HEK293 (cell line): Measurements from ENCODE around the gene LY86.

Experiments used
- CTCF ChIA-PET: fragments of 350-600 bp; formaldehyde crosslinking; extraction: SDS; loops from one replicate; lab custom pipeline; 2021; ENCODE audit warnings: antibody characterized with exemption; lab: Yijun Ruan, JAX
- POLR2A ChIA-PET: fragments of 300-600 bp; formaldehyde crosslinking; extraction: SDS; loops from one replicate; lab custom pipeline; 2020; ENCODE audit warnings: antibody characterized with exemption, inconsistent platforms; lab: Yijun Ruan, JAX
- H3K27ac ChIP-seq: fragments of 200-500 bp; sonication (Bioruptor generic); 2 replicates; pipeline ENCODE4 v1.5.1; 2014; ENCODE audit warnings: low read depth, low read length, control low read depth, inconsistent platforms; ENCODE audit errors: extremely low read depth
- H3K36me3 ChIP-seq, 2 experiments: fragments of 200-500 bp in 1 of 2; sonication (Bioruptor generic) in 1 of 2; 1 replicate in 1 of 2; 2 replicates in 1 of 2; pipeline ENCODE4 v1.5.1; 2014 to 2017; ENCODE audit warnings: inconsistent platforms in 2 of 2, low read length in 2 of 2; ENCODE audit not compliant: control insufficient read depth in 2 of 2, insufficient read depth in 1 of 2
- H3K4me1 ChIP-seq: fragments of 200-500 bp; sonication (Bioruptor generic); 2 replicates; pipeline ENCODE4 v1.5.1; 2014; ENCODE audit warnings: mild to moderate bottlenecking, low read length, inconsistent platforms; ENCODE audit not compliant: control insufficient read depth, insufficient read depth
- H3K4me3 ChIP-seq: 2 replicates; pipeline ENCODE4 v1.5.1; 2011; ENCODE audit warnings: low read depth, mild to moderate bottlenecking, control low read depth, low read length, moderate library complexity
- H3K9me3 ChIP-seq: fragments of 200-500 bp; sonication (Bioruptor generic); 2 replicates; pipeline ENCODE4 v1.5.1; 2014; ENCODE audit warnings: low read depth, low read length, inconsistent platforms; ENCODE audit not compliant: control insufficient read depth, insufficient read depth
- SALL2 ChIP-seq: fragments of 450-650 bp; formaldehyde crosslinking; IDR thresholded peaks from 2 replicates; pipeline ENCODE4 v1.5.0; 2017; ENCODE audit warnings: missing biosample characterization, mild to moderate bottlenecking, missing genetic modification characterization, borderline replicate concordance
- SP7 ChIP-seq: fragments of 450-650 bp; formaldehyde crosslinking; IDR thresholded peaks from 2 replicates; pipeline ENCODE4 v1.5.1; 2016; ENCODE audit warnings: missing biosample characterization, missing genetic modification characterization
- ZBTB17 ChIP-seq: fragments of 450-650 bp; formaldehyde crosslinking; IDR thresholded peaks from 2 replicates; pipeline ENCODE4 v1.5.1; 2016; ENCODE audit warnings: missing biosample characterization, missing genetic modification characterization
- ZBTB21 ChIP-seq: fragments of 450-650 bp; formaldehyde crosslinking; IDR thresholded peaks from 2 replicates; pipeline ENCODE4 v1.5.1; 2017; ENCODE audit warnings: missing biosample characterization, missing genetic modification characterization
- ZFP37 ChIP-seq: fragments of 450-650 bp; formaldehyde crosslinking; IDR thresholded peaks from 2 replicates; pipeline ENCODE4 v1.5.1; 2016; ENCODE audit warnings: missing biosample characterization, missing genetic modification characterization
- ZFP41 ChIP-seq: fragments of 450-650 bp; formaldehyde crosslinking; IDR thresholded peaks from 2 replicates; pipeline ENCODE4 v1.5.1; 2016; ENCODE audit warnings: missing biosample characterization, missing genetic modification characterization, borderline replicate concordance
- ZNF335 ChIP-seq: fragments of 450-650 bp; formaldehyde crosslinking; conservative IDR thresholded peaks from 2 replicates; pipeline ENCODE4 v1.5.1; 2016; ENCODE audit warnings: missing biosample characterization, missing genetic modification characterization
- ZNF629 ChIP-seq: fragments of 450-650 bp; formaldehyde crosslinking; IDR thresholded peaks from 2 replicates; pipeline ENCODE4 v1.5.1; 2017; ENCODE audit warnings: missing biosample characterization, missing genetic modification characterization
- ZNF747 ChIP-seq: fragments of 450-650 bp; formaldehyde crosslinking; IDR thresholded peaks from 2 replicates; pipeline ENCODE4 v1.5.1; 2016; ENCODE audit warnings: missing biosample characterization, missing genetic modification characterization
- TF ChIP-seq, protein P1 (sequence below): fragments of 450-650 bp; formaldehyde crosslinking; IDR thresholded peaks from 2 replicates; pipeline ENCODE4 v1.5.1; 2017; ENCODE audit warnings: missing biosample characterization, missing genetic modification characterization
- TF ChIP-seq, protein P2 (sequence below): fragments of 450-650 bp; formaldehyde crosslinking; IDR thresholded peaks from 2 replicates; pipeline ENCODE4 v1.5.1; 2017; ENCODE audit warnings: missing biosample characterization, mild to moderate bottlenecking, missing genetic modification characterization, moderate library complexity
- TF ChIP-seq, protein P3 (sequence below): fragments of 450-650 bp; formaldehyde crosslinking; IDR thresholded peaks from 2 replicates; pipeline ENCODE4 v1.5.1; 2017; ENCODE audit warnings: missing biosample characterization, missing genetic modification characterization
- TF ChIP-seq, protein P4 (sequence below): IDR thresholded peaks from 2 replicates; pipeline ENCODE4 v1.6.1; 2011; ENCODE audit warnings: mild to moderate bottlenecking, low read depth, low read length, borderline replicate concordance

The LY86 gene

DNA sequence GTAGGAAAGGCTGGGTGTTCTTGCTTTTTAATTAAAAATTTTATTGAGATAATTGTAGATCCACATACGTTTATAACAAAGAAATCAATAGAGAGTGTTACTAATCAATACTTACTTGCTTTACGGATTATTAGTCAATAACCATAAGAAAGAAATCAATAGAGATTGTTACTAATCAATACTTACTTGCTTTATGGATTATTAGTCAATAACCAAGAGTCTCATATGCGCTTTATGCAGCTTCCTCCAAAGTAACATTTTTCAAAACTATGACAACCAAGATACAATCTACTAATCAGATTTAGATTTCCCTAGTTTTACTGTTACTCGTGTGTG, 31.0 kb upstream of the LY86 start:
- CTCF ChIA-PET = interaction anchor here (0.6 to 6.3 kb wide), 17 partner anchors 10 to 631 kb away, joined by 3 to 48 read pairs (median 3); no protein-coding TSS in a partner anchor
- no peak overlapping the region for H3K4me3 ChIP-seq

DNA sequence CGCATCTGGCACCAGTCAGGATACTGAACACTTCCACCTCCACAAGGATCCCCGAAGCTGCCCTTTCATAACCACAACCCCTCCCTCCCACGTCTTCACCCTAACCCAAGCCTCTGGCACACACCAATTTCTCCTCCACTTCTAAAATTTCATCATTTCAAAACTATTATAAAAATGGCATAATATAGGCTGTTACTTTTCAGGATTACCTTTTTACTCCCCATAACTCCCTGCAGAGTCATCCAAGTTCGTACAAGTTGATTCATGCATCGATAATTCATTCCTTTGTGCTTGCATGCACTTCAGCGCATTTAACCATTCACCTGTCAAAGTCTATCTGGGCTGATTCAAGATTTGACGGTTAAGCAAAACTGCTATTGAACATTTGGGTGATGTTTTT, 30.6 kb upstream of the LY86 start:
- CTCF ChIA-PET = interaction anchor here (0.8 to 6.3 kb wide), 8 partner anchors 11 to 501 kb away, joined by 3 to 48 read pairs (median 4); no protein-coding TSS in a partner anchor
- Histone ChIP-seq H3K9me3 (no peaks in the 10 kb centered on the region), H3K27ac (no peak overlapping the region), H3K4me1 (no peaks in the 10 kb centered on the region), H3K36me3 (no peaks in the 10 kb centered on the region), H3K4me3 (no peak overlapping the region)
- TF ChIP-seq, protein P1, sequence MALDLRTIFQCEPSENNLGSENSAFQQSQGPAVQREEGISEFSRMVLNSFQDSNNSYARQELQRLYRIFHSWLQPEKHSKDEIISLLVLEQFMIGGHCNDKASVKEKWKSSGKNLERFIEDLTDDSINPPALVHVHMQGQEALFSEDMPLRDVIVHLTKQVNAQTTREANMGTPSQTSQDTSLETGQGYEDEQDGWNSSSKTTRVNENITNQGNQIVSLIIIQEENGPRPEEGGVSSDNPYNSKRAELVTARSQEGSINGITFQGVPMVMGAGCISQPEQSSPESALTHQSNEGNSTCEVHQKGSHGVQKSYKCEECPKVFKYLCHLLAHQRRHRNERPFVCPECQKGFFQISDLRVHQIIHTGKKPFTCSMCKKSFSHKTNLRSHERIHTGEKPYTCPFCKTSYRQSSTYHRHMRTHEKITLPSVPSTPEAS (tag by site-specific recombination) = no peak
- no peak for TF ChIP-seq SP7 (tag by site-specific recombination)
- TF ChIP-seq ZBTB17 (tag by site-specific recombination) = no peak
- TF ChIP-seq SALL2 (tag by site-specific recombination) = no peak
- no peak for TF ChIP-seq ZBTB21
- POLR2A ChIA-PET = no interaction called here

More for the DNA sequence above, 31.0 kb upstream of the LY86 start:
- TF ChIP-seq, protein P2, sequence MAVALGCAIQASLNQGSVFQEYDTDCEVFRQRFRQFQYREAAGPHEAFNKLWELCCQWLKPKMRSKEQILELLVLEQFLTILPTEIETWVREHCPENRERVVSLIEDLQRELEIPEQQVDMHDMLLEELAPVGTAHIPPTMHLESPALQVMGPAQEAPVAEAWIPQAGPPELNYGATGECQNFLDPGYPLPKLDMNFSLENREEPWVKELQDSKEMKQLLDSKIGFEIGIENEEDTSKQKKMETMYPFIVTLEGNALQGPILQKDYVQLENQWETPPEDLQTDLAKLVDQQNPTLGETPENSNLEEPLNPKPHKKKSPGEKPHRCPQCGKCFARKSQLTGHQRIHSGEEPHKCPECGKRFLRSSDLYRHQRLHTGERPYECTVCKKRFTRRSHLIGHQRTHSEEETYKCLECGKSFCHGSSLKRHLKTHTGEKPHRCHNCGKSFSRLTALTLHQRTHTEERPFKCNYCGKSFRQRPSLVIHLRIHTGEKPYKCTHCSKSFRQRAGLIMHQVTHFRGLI = no peak
- TF ChIP-seq, protein P3, sequence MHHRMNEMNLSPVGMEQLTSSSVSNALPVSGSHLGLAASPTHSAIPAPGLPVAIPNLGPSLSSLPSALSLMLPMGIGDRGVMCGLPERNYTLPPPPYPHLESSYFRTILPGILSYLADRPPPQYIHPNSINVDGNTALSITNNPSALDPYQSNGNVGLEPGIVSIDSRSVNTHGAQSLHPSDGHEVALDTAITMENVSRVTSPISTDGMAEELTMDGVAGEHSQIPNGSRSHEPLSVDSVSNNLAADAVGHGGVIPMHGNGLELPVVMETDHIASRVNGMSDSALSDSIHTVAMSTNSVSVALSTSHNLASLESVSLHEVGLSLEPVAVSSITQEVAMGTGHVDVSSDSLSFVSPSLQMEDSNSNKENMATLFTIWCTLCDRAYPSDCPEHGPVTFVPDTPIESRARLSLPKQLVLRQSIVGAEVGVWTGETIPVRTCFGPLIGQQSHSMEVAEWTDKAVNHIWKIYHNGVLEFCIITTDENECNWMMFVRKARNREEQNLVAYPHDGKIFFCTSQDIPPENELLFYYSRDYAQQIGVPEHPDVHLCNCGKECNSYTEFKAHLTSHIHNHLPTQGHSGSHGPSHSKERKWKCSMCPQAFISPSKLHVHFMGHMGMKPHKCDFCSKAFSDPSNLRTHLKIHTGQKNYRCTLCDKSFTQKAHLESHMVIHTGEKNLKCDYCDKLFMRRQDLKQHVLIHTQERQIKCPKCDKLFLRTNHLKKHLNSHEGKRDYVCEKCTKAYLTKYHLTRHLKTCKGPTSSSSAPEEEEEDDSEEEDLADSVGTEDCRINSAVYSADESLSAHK (tag by site-specific recombination) = no peak
- TF ChIP-seq ZNF747 (tag by site-specific recombination) (no peak), ZFP37 (tag by site-specific recombination) (no peak)
- POLR2A ChIA-PET = no interaction called here
- Histone ChIP-seq H3K27ac (no peak overlapping the region), H3K36me3 (no peaks in the 10 kb centered on the region), H3K9me3 (no peaks in the 10 kb centered on the region), H3K4me1 (no peaks in the 10 kb centered on the region)

DNA sequence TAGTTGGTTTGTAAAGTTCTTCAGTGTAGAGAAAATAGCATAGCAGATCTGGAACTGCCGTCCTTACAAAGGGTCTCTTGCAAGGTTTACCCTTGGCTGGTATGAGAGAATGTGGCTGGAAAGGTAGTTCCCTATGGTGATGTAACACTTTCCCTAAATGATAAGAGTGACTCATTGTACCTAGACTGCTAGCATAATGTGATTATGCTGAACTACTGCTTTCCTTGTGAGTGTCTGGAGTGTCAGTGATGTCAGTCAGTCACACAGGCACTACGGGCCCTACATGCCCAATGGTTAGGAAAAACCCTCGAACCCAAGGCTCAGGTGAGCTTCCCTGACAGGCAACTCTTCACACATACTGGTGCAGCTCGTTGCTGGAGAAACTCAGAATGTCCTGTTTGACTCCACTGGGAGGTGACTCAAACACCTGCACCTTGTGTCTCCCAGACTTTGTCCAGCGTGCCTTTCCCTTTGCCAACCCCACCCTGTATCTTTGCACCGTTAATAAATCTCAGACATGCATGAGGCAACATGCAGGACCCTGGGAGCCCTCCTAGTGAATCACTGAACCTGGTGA, 28.4 kb upstream of the LY86 start:
- CTCF ChIA-PET = interaction anchor here (0.5 to 6.3 kb wide), 7 partner anchors 13 to 953 kb away, joined by 3 to 48 read pairs (median 3); no protein-coding TSS in a partner anchor
- no peaks in the 10 kb centered on the region for H3K9me3 ChIP-seq
- POLR2A ChIA-PET = no interaction called here
- TF ChIP-seq ZNF629 (0 out of 2 replicates have a peak, but pooled peaks have one; percentile 25), ZBTB21 (0 out of 2 replicates have a peak, but pooled peaks have one; percentile 32), ZNF335 (0 out of 2 replicates have a peak, but pooled peaks have one; percentile 13), ZFP41 (no peak)
- TF ChIP-seq, protein P4, sequence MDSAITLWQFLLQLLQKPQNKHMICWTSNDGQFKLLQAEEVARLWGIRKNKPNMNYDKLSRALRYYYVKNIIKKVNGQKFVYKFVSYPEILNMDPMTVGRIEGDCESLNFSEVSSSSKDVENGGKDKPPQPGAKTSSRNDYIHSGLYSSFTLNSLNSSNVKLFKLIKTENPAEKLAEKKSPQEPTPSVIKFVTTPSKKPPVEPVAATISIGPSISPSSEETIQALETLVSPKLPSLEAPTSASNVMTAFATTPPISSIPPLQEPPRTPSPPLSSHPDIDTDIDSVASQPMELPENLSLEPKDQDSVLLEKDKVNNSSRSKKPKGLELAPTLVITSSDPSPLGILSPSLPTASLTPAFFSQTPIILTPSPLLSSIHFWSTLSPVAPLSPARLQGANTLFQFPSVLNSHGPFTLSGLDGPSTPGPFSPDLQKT = no peak
- H3K27ac ChIP-seq = no peak overlapping the region
- no peaks in the 10 kb centered on the region for H3K4me1 ChIP-seq
- no peaks in the 10 kb centered on the region for H3K36me3 ChIP-seq
- no peak overlapping the region for H3K4me3 ChIP-seq
